Spleen (tissue), 13 donors: ENCODE measurements around the gene ZMPSTE24. TPM values are rescaled to one million over a fixed set of nuclear protein-coding genes. Genes with fewer than 3 reads are reported as not detected.
A peak's percentile ranks its signal among the peaks of the same experiment; 100 is the strongest.
"Not testable (repeated sequence)": the region's sequence is repeated elsewhere in the genome, so short reads cannot be mapped to it uniquely, and the experiment has no call there.

ENCODE experiments used
- DNase-seq: peaks from one replicate; pipeline ENCODE4 v3.0.0-alpha.2; 2020
- H3K27ac ChIP-seq, 8 donors: fragments of 200-600 bp; sonication (generic) in 7 of 8; 1 replicate in 4 of 8; 2 replicates in 4 of 8; pipeline versions ENCODE4 v1.5.0 to v1.8.0; 2016 to 2021; ENCODE audit warnings: inconsistent platforms in 4 of 8, mild to moderate bottlenecking in 4 of 8, moderate library complexity in 1 of 8
- H3K27me3 ChIP-seq, 7 donors: fragments of 200-600 bp; sonication (generic) in 6 of 7; replicated peaks in 1 of 7; 1 replicate in 4 of 7; 2 replicates in 3 of 7; pipeline versions ENCODE4 v1.5.0 to v1.8.0; 2016 to 2021; ENCODE audit warnings: inconsistent platforms in 3 of 7, mild to moderate bottlenecking in 1 of 7
- H3K36me3 ChIP-seq, 6 donors: fragments of 200-600 bp; sonication (generic) in 5 of 6; 1 replicate in 4 of 6; 2 replicates in 2 of 6; pipeline versions ENCODE4 v1.5.0 to v1.8.0; 2016 to 2021; ENCODE audit warnings: inconsistent platforms in 2 of 6
- H3K4me1 ChIP-seq, 6 donors: fragments of 200-600 bp; sonication (generic) in 5 of 6; 1 replicate in 3 of 6; 2 replicates in 3 of 6; pipeline versions ENCODE4 v1.5.0 to v1.8.0; 2016 to 2021; ENCODE audit warnings: inconsistent platforms in 3 of 6
- H3K4me3 ChIP-seq, 8 donors: fragments of 200-600 bp; sonication (generic) in 7 of 8; 1 replicate in 4 of 8; 2 replicates in 4 of 8; pipeline versions ENCODE4 v1.5.0 to v1.8.0; 2016 to 2021; ENCODE audit warnings: inconsistent platforms in 4 of 8, mild to moderate bottlenecking in 4 of 8, moderate library complexity in 2 of 8
- H3K9me3 ChIP-seq, 8 donors: fragments of 200-600 bp; sonication (generic) in 7 of 8; 1 replicate in 4 of 8; 2 replicates in 4 of 8; pipeline versions ENCODE4 v1.5.0 to v1.8.0; 2016 to 2021; ENCODE audit warnings: inconsistent platforms in 4 of 8
- POLR2A ChIP-seq, 3 donors: fragments of 450-650 bp; IDR thresholded peaks; one replicate each; pipeline ENCODE4 v1.5.1; 2017; ENCODE audit warnings: antibody characterized with exemption in 3 of 3, mild to moderate bottlenecking in 1 of 3
- POLR2AphosphoS5 ChIP-seq, 3 donors: sonication (generic); formaldehyde crosslinking; IDR thresholded peaks; one replicate each; pipeline ENCODE4 v1.5.1; 2017; ENCODE audit warnings: antibody characterized with exemption in 3 of 3
- WGBS, 5 donors: extraction: QIAGEN DNeasy Blood & Tissue Kit in 3 of 5; methylation state at CpG; one replicate each; pipeline versions ENCODE4 v1.1.5 to v1.1.7; 2013 to 2018; 5-methylcytosine and 5-hydroxymethylcytosine counted together
- intact Hi-C: fragments of 100-400 bp; cut with DNase I; formaldehyde crosslinking; loops from one replicate; pipeline ENCODE4 v1.15.0; 2023; ENCODE audit warnings: low total_unique reads
- long read RNA-seq, 2 donors: transcript quantifications; one replicate each; lab custom pipeline, GENCODE V29; 2026
- polyA plus RNA-seq, 3 donors: library from polyadenylated mRNA; stranded (reverse); fragments of 200-250 nt; gene quantifications; one replicate each; pipeline ENCODE4 v1.2.1, GENCODE V29; 2013
- total RNA-seq, 7 donors: library from RNA; depleted of rRNA in 3 of 7; stranded (reverse); fragments of >200 nt in 3 of 7; fragmentation: NEBNext Ultra II Directional in 4 of 7; extraction: Animal tissue kit (Norgen Biotek cat#: 25700) in 4 of 7; gene quantifications; one replicate each; pipeline versions ENCODE4 v1.1.0 to v1.2.1, GENCODE V29; 2016 to 2021
- TF ChIP-seq, protein P1 (sequence below), 11 experiments: fragments of 200-600 bp in 7 of 11; fragments of 450-650 bp in 4 of 11; sonication (generic) in 4 of 11; IDR thresholded peaks in 8 of 11; conservative IDR thresholded peaks in 3 of 11; 1 replicate in 7 of 11; 2 replicates in 4 of 11; pipeline versions ENCODE4 v1.4.0 to v1.8.0; 2016 to 2021; ENCODE audit warnings: antibody characterized with exemption in 11 of 11, inconsistent platforms in 4 of 11, mild to moderate bottlenecking in 1 of 11
- donor health status: healthy with polysubstance abuse.
- donor health status: DM: no; HTN: no; CAD: no; lungs with moderate emphysema.
- donor health status: DM: no; HTN: no; CAD: no.
- donor health status: Bipolar disorder and iron deficiency.
- donor health status: healthy.
- donor health status: DM: no; HTN: no; CAD: no.
- donor health status: DM: yes; HTN: yes; CAD: no.

ZMPSTE24 gene
- total RNA-seq (10 to 100 TPM; 20.4 to 33.3 (median 25.2) TPM), polyA plus RNA-seq (10 to 100 TPM in 2 of 3 donors, 1 to 10 TPM in 1; 7.9 to 10.9 (median 10.6) TPM)
- long read RNA-seq, donor 1, transcript ZMPSTE24-201 (10 exons, 3,108 nt): major isoform, 15 of 18 reads
- long read RNA-seq, donor 1, partial matches to known transcripts: 0 of 18 reads
- long read RNA-seq, donor 1, other reads (novel, unspliced or antisense): 0 of 18 reads
- long read RNA-seq, donor 2, transcript ZMPSTE24-201 (10 exons, 3,108 nt): major isoform, 9 of 11 reads
- long read RNA-seq, donor 2, partial matches to known transcripts: 0 of 11 reads
- long read RNA-seq, donor 2, other reads (novel, unspliced or antisense): 0 of 11 reads

DNA sequence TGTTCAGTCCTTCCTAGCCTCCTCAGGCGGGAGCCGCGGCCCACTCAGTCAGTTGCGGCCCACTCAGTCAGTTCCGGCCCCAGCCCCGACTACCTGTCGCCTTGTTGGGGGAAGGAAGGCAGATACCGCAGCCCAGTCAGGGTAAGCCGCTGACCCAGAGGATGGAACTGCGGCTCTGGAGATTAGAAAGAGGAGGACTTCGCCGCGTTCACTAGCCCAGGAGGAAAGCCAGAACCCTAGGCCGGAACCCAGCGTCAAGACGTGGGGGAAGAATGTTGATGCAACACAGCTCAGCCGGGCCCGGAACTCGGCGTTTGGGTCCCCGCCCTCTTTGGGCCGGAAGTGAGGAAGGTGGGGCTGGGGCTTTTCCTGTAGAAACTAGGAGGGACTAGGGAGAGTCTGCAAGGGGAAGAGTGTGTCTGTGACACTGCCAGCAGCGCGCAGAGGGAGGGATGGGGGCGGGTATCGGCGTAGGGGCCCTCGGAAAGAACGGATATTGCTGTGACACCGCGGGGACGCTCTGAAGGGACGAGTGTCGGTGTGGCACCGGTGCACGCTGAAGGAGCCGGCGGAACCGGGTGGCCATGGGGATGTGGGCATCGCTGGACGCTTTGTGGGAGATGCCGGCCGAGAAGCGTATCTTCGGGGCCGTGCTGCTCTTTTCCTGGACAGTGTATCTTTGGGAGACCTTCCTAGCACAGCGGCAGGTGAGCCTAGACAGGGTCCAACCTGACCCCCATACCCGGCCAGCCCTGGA is at the start of gene ZMPSTE24:
ZMPSTE24 (plus strand) TSS at position 549 of the 757 bp plus-strand sequence; CDS start at position 585, 36 bp downstream.
- peak; percentile 97 for DNase-seq
- intact Hi-C loops: no loop called here
- peak; percentile 85 to 91 (median 86) for TF ChIP-seq POLR2AphosphoS5 (IDR thresholded peaks at IDR 0.05)
- TF ChIP-seq, protein P1, sequence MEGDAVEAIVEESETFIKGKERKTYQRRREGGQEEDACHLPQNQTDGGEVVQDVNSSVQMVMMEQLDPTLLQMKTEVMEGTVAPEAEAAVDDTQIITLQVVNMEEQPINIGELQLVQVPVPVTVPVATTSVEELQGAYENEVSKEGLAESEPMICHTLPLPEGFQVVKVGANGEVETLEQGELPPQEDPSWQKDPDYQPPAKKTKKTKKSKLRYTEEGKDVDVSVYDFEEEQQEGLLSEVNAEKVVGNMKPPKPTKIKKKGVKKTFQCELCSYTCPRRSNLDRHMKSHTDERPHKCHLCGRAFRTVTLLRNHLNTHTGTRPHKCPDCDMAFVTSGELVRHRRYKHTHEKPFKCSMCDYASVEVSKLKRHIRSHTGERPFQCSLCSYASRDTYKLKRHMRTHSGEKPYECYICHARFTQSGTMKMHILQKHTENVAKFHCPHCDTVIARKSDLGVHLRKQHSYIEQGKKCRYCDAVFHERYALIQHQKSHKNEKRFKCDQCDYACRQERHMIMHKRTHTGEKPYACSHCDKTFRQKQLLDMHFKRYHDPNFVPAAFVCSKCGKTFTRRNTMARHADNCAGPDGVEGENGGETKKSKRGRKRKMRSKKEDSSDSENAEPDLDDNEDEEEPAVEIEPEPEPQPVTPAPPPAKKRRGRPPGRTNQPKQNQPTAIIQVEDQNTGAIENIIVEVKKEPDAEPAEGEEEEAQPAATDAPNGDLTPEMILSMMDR (IDR thresholded peaks at IDR 0.05 in 8 of 11, conservative IDR thresholded peaks at IDR 0.05 in 3 of 11): peak in 2 of 11 experiments; percentile 20 to 31
- peak in 2 of 3 donors; percentile 7 to 63 for TF ChIP-seq POLR2A (IDR thresholded peaks at IDR 0.05)
- peak within 1 kb of the TSS; percentile 72 to 98 (median 93) for H3K4me3 ChIP-seq
- H3K9me3 ChIP-seq: no peaks in the 10 kb centered on the region
- H3K27me3 ChIP-seq: no peaks in the 10 kb centered on the region
- WGBS, 5 donors: 0% methylated on average over 35 to 48 of the region's 48 CpGs
- peaks cover 0 to 36% (median 25%) of the 10 kb centered on the region in 6 donors for H3K36me3 ChIP-seq
- H3K27ac ChIP-seq: peak within 1 kb of the TSS; percentile 91 to 98 (median 94)
- H3K4me1 ChIP-seq: peaks cover 24 to 70% (median 45%) of the 10 kb centered on the region in 6 donors

DNA sequence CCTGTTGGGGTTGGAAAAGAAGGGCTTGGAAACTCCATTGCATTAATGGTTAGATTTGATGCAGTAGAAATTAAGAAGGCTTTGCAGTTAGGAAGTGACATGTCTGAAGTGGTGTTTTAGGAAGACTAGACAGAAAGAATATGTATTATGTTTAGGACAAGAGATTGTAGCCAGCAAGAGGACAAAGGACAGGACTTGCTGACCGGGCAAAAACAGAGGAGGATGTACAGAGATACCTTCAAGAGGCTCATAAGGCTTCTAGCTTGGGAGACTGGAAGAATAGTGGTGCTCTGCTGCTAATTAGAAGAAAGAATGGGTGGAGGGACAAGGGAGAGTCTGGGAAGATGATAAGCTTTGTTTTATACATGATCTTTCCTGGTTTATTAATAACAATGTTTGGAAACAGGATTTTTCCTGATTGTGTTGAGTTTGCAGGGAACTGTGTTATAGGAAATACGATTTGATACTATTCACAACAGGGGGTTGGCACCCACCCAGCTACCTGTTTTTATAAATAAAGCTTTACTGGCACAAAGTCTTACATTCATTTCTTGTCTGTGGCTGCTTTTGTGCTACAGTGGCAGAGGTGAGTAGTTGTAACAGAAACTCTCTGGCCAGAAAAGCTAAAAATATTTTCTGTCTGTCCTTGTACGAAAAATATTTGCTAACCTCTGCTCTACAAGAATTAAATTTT is 47.4 kb upstream of the ZMPSTE24 start:
- 91 to 97% (median 93%) methylated on average over 3 of the region's 3 CpGs for WGBS, 5 donors

DNA sequence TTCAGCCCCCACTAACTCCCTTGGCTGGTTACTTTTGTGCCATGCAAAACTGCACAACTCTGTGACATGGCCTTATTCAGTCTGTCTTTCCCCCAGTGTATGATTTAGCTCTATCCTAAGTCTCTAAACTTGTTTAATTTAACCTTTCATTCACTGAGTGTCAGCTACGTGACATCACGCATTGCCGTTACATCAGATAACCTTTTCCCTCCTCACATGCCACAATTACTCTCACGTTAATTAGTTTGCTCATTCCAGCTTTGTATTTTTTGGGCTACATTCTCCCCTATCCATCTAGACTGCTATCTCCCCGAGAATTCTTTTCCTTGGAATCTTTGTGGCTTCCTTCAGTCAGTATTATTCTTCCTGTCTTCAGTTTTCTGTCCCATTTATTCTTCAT is 39.7 kb upstream of the ZMPSTE24 start:
- Histone ChIP-seq H3K36me3 (peaks cover 0 to 57% (median 13%) of the 10 kb centered on the region in 6 donors), H3K4me3 (no peak overlapping the region), H3K27me3 (no peaks in the 10 kb centered on the region), H3K27ac (no peak overlapping the region), H3K4me1 (no peaks in the 10 kb centered on the region), H3K9me3 (no peaks in the 10 kb centered on the region)
- DNase-seq: no peak
- TF ChIP-seq, protein P1 (IDR thresholded peaks at IDR 0.05 in 8 of 11, conservative IDR thresholded peaks at IDR 0.05 in 3 of 11): no peak
- TF ChIP-seq POLR2AphosphoS5 (IDR thresholded peaks at IDR 0.05) (no peak), POLR2A (IDR thresholded peaks at IDR 0.05) (no peak)
- intact Hi-C loops: no loop called here
- 94 to 99% (median 97%) methylated on average over 5 of the region's 5 CpGs for WGBS, 5 donors

More for the DNA sequence above, 47.4 kb upstream of the ZMPSTE24 start:
- intact Hi-C loops: no loop called here
- DNase-seq: no peak
- Histone ChIP-seq H3K27ac (no peak overlapping the region), H3K36me3 (peaks cover 0 to 99% (median 37%) of the 10 kb centered on the region in 6 donors), H3K4me3 (no peak overlapping the region), H3K4me1 (no peaks in the 10 kb centered on the region), H3K27me3 (no peaks in the 10 kb centered on the region), H3K9me3 (no peaks in the 10 kb centered on the region)
- TF ChIP-seq, protein P1 (IDR thresholded peaks at IDR 0.05 in 8 of 11, conservative IDR thresholded peaks at IDR 0.05 in 3 of 11): no peak
- TF ChIP-seq POLR2A (IDR thresholded peaks at IDR 0.05) (no peak), POLR2AphosphoS5 (IDR thresholded peaks at IDR 0.05) (no peak)

DNA sequence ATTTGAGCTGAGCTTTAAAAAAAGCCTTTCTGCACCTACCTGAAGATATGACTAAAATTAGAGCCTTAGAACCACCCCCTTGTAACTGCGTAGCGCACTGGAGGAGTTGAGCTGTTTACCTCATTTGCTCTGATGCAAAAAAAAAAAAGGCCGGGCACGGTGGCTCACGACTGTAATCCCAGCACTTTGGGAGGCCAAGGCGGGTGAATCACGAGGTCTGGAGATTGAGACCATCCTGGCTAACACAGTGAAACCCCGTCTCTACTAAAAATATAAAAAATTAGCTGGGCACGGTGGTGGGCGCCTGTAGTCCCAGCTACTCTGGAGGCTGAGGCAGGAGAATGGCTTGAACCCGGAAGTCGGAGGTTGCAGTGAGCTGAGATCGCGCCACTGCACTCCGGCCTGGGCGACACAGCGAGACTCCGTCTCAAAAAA is 36.5 kb upstream of the ZMPSTE24 start:
- H3K27me3 ChIP-seq, H3K9me3 ChIP-seq, H3K4me1 ChIP-seq, H3K27ac ChIP-seq, intact Hi-C loops, DNase-seq, H3K4me3 ChIP-seq: not testable (repeated sequence)
- 95 to 99% (median 97%) methylated on average over 18 of the region's 18 CpGs for WGBS, 5 donors
- peaks cover 0 to 70% (median 8%) of the 10 kb centered on the region in 6 donors for H3K36me3 ChIP-seq
